Fibroblast of lung (primary cell): Measurements from ENCODE around the gene AGPAT1. TPM values are rescaled to one million over a fixed set of nuclear protein-coding genes. Genes with fewer than 3 reads are reported as not detected.

Source experiments
- DNase-seq, 2 donors: peaks; one replicate each; pipeline versions ENCODE4 v3.0.0 to v3.0.0-alpha.2; 2010; ENCODE audit warnings: low read depth in 2 of 2
- H2AFZ ChIP-seq: 2 replicates; pipeline ENCODE4 v1.5.1; 2012; ENCODE audit warnings: low read length, control low read depth, inconsistent platforms
- H3K27ac ChIP-seq: 2 replicates; pipeline ENCODE4 v1.5.1; 2011; ENCODE audit warnings: low read length, control low read depth; ENCODE audit not compliant: insufficient read depth
- H3K27me3 ChIP-seq: 2 replicates; pipeline ENCODE4 v1.5.1; 2011; ENCODE audit warnings: mild to moderate bottlenecking, low read length; ENCODE audit not compliant: control insufficient read depth, insufficient read depth
- H3K36me3 ChIP-seq: 2 replicates; pipeline ENCODE4 v1.5.1; 2011; ENCODE audit warnings: low read length; ENCODE audit not compliant: control insufficient read depth, insufficient read depth
- H3K4me1 ChIP-seq: 2 replicates; pipeline ENCODE4 v1.5.1; 2011; ENCODE audit warnings: low read length; ENCODE audit not compliant: control insufficient read depth, insufficient read depth; ENCODE audit errors: extremely low read depth
- H3K4me2 ChIP-seq: 2 replicates; pipeline ENCODE4 v1.5.1; 2011; ENCODE audit warnings: low read length, control low read depth; ENCODE audit not compliant: insufficient read depth; ENCODE audit errors: extremely low read depth
- H3K4me3 ChIP-seq, 4 experiments: fragments of 200-600 bp in 1 of 4; sonication (generic) in 1 of 4; replicated peaks in 1 of 4; 2 replicates each; pipeline ENCODE4 v1.5.1; 2011 to 2016; ENCODE audit warnings: low read length in 4 of 4, low read depth in 3 of 4, mild to moderate bottlenecking in 3 of 4, control low read depth in 2 of 4, inconsistent platforms in 1 of 4, mixed read lengths in 1 of 4; ENCODE audit not compliant: insufficient read depth in 1 of 4; ENCODE audit errors: control extremely low read depth in 1 of 4
- H3K79me2 ChIP-seq: 2 replicates; pipeline ENCODE4 v1.5.1; 2012; ENCODE audit warnings: mild to moderate bottlenecking, low read length, inconsistent platforms; ENCODE audit not compliant: control insufficient read depth, insufficient read depth
- H3K9ac ChIP-seq: 2 replicates; pipeline ENCODE4 v1.5.1; 2011; ENCODE audit warnings: mild to moderate bottlenecking, low read length, control low read depth; ENCODE audit not compliant: insufficient read depth
- H3K9me3 ChIP-seq: 2 replicates; pipeline ENCODE4 v1.5.1; 2012; ENCODE audit warnings: low read depth, low read length; ENCODE audit not compliant: control insufficient read depth, insufficient read depth
- H4K20me1 ChIP-seq: 2 replicates; pipeline ENCODE4 v1.5.1; 2011; ENCODE audit warnings: low read length; ENCODE audit not compliant: control insufficient read depth, insufficient read depth; ENCODE audit errors: extremely low read depth
- CTCF ChIP-seq, 2 donors: IDR thresholded peaks in 1 of 2; conservative IDR thresholded peaks in 1 of 2; 1 replicate in 1 of 2; 2 replicates in 1 of 2; pipeline ENCODE4 v1.5.1; 2011 to 2012; ENCODE audit warnings: low read length in 2 of 2, control low read depth in 1 of 2, inconsistent platforms in 1 of 2, low read depth in 1 of 2, mild to moderate bottlenecking in 1 of 2
- EZH2 ChIP-seq: IDR thresholded peaks from 2 replicates; pipeline ENCODE4 v1.5.1; 2012; ENCODE audit warnings: low read length, control low read depth, mild to moderate bottlenecking; ENCODE audit errors: missing control alignments
- polyA plus RNA-seq, 2 donors: library from polyadenylated mRNA; depleted of rRNA in 1 of 2; stranded (reverse) in 1 of 2; unstranded in 1 of 2; fragments of >200 nt; gene quantifications; 2 replicates each; pipeline ENCODE4 v1.2.1, GENCODE V29; 2011 to 2012; ENCODE audit warnings: missing spikeins in 1 of 2
- total RNA-seq: library from RNA; depleted of rRNA; stranded (reverse); fragments of >200 nt; gene quantifications from 2 replicates; pipeline ENCODE4 v1.2.1, GENCODE V29; 2014

The AGPAT1 gene
- total and polyA plus RNA-seq, 2 donors (not counting 1 experiment from before 2014, with no cell fraction given): 22.1 to 79.0 TPM

DNA sequence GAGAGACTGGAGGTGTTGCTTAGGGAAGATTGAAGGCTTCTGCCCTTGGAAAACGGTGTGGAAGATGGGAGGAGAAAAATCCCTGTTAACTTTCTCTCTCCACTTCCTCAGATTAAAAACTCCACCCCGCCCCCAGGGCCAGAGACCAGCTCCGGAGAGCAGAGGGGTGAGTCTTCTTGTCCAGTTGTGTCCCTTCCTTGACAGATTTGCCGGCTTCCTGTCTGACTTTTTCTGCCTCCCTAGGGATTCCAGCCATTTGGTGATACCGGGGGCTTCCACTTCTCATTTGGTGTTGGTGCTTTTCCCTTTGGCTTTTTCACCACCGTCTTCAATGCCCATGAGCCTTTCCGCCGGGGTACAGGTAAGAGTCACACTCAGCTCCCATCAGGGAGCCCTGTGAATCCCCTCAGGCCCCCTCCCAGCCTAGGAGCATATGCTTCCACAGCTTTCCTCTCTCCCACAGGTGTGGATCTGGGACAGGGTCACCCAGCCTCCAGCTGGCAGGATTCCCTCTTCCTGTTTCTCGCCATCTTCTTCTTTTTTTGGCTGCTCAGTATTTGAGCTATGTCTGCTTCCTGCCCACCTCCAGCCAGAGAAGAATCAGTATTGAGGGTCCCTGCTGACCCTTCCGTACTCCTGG is 4.0 kb upstream of the AGPAT1 start:
- Histone ChIP-seq H4K20me1 (no peaks in the 10 kb centered on the region), H3K27ac (no peak overlapping the region), H3K4me3 (peak overlapping the region in 1 of 4 experiments; percentile 99), H3K27me3 (no peaks in the 10 kb centered on the region), H3K4me1 (peaks cover 11% of the 10 kb centered on the region), H3K9ac (no peak overlapping the region), H3K9me3 (no peaks in the 10 kb centered on the region), H2AFZ (no peak overlapping the region), H3K36me3 (peaks cover 10% of the 10 kb centered on the region), H3K79me2 (peaks cover 18% of the 10 kb centered on the region), H3K4me2 (no peak overlapping the region)
- TF ChIP-seq CTCF (conservative IDR thresholded peaks at IDR 0.05 in 1 of 2, IDR thresholded peaks at IDR 0.05 in 1 of 2; ENCODE audit: low read depth in 1 of 2, low read length in 2 of 2) (no peak), EZH2 (no peak)
- no peak for DNase-seq

- Histone ChIP-seq H3K9me3 (no peaks in the 10 kb centered on the region), H3K36me3 (peaks cover 6% of the 10 kb centered on the region), H3K27me3 (no peaks in the 10 kb centered on the region), H3K27ac (peak overlapping the region; percentile 94), H3K79me2 (peaks cover 29% of the 10 kb centered on the region), H3K4me1 (peaks cover 16% of the 10 kb centered on the region), H3K9ac (peak overlapping the region; percentile 60), H3K4me2 (peak overlapping the region; percentile 94), H3K4me3 (peak overlapping the region; percentile 59 to 99 (median 83)), H4K20me1 (no peaks in the 10 kb centered on the region), H2AFZ (peak overlapping the region; percentile 11)
- DNase-seq: no peak
- no peak for TF ChIP-seq CTCF (conservative IDR thresholded peaks at IDR 0.05 in 1 of 2, IDR thresholded peaks at IDR 0.05 in 1 of 2; ENCODE audit: low read depth in 1 of 2, low read length in 2 of 2)
- TF ChIP-seq EZH2: no peak
These were observed 2.9 kb upstream of the AGPAT1 start for GRCh38 chr6:32178547-32179440.

GRCh38 chr6:32177788-32178546 is 2.1 kb upstream of the AGPAT1 start, which contains the start of gene RNF5:
RNF5 (plus strand) TSS chr6:32178405; CDS start chr6:32178512, 107 bp downstream.
- Histone ChIP-seq H4K20me1 (no peaks in the 10 kb centered on the region), H2AFZ (peak within 1 kb of the TSS; percentile 54), H3K36me3 (peaks cover 9% of the 10 kb centered on the region), H3K9me3 (no peaks in the 10 kb centered on the region), H3K4me1 (peaks cover 16% of the 10 kb centered on the region), H3K4me3 (peak within 1 kb of the TSS; percentile 73 to 99 (median 90)), H3K27ac (peak within 1 kb of the TSS; percentile 94), H3K27me3 (no peaks in the 10 kb centered on the region), H3K79me2 (peaks cover 37% of the 10 kb centered on the region), H3K4me2 (peak within 1 kb of the TSS; percentile 97), H3K9ac (peak within 1 kb of the TSS; percentile 68)
- TF ChIP-seq CTCF (conservative IDR thresholded peaks at IDR 0.05 in 1 of 2, IDR thresholded peaks at IDR 0.05 in 1 of 2; ENCODE audit: low read depth in 1 of 2, low read length in 2 of 2) (no peak), EZH2 (no peak)
- DNase-seq: peak; percentile 100
